B cell (primary cell): Measurements from ENCODE around the gene APOBEC4. TPM values are rescaled to one million over a fixed set of nuclear protein-coding genes. Genes with fewer than 3 reads are reported as not detected.

Source experiments
- ATAC-seq: fragments of 200-7000 bp; cut with Tn5 transposase; one replicate; pipeline ENCODE4 v1.10.0; 2021; ENCODE audit warnings: low read depth, mild to moderate bottlenecking, moderate number of reproducible peaks, moderate library complexity
- CTCF ChIA-PET: fragments of 350-600 bp; sonication (Branson Sonifier 250); formaldehyde crosslinking; loops from one replicate; lab custom pipeline; 2021; ENCODE audit warnings: antibody characterized with exemption, inconsistent platforms; lab: Charles Lee
- POLR2A ChIA-PET: fragments of 350-600 bp; sonication (Branson Sonifier 250); formaldehyde crosslinking; loops from one replicate; lab custom pipeline; 2021; ENCODE audit warnings: antibody characterized with exemption; lab: Charles Lee
- DNase-seq: peaks from one replicate; pipeline ENCODE4 v3.0.0; 2013
- H2AFZ ChIP-seq: 2 replicates; pipeline ENCODE4 v1.6.1; 2012; ENCODE audit warnings: mild to moderate bottlenecking, low read depth, low read length; ENCODE audit not compliant: insufficient read depth, poor library complexity, severe bottlenecking
- H3K27ac ChIP-seq, 2 donors: 1 replicate in 1 of 2; 2 replicates in 1 of 2; pipeline ENCODE4 v1.5.1; 2012 to 2013; ENCODE audit warnings: low read length in 2 of 2, mild to moderate bottlenecking in 2 of 2, moderate library complexity in 1 of 2
- H3K27me3 ChIP-seq, 4 experiments: fragments of 200-600 bp in 1 of 4; sonication (generic) in 1 of 4; replicated peaks in 1 of 4; 1 replicate in 2 of 4; 2 replicates in 2 of 4; pipeline versions ENCODE4 v1.6.1 to v1.7.0; 2013 to 2016; ENCODE audit warnings: low read length in 3 of 4, mild to moderate bottlenecking in 2 of 4, mixed read lengths in 1 of 4, moderate library complexity in 1 of 4; ENCODE audit not compliant: insufficient read depth in 4 of 4, control insufficient read depth in 3 of 4; ENCODE audit errors: control extremely low read depth in 1 of 4
- H3K36me3 ChIP-seq, 2 experiments: replicated peaks in 1 of 2; 1 replicate in 1 of 2; 2 replicates in 1 of 2; pipeline versions ENCODE4 v1.6.1 to v1.7.1; 2013; ENCODE audit warnings: low read length in 1 of 2; ENCODE audit not compliant: insufficient read depth in 2 of 2, control insufficient read depth in 1 of 2; ENCODE audit errors: control extremely low read depth in 1 of 2, extremely low read depth in 1 of 2
- H3K4me1 ChIP-seq, 2 donors: fragments of 200-600 bp in 1 of 2; sonication (generic) in 1 of 2; 1 replicate in 1 of 2; 2 replicates in 1 of 2; pipeline versions ENCODE4 v1.5.1 to v1.6.1; 2013 to 2017; ENCODE audit warnings: low read length in 2 of 2; ENCODE audit not compliant: control insufficient read depth in 2 of 2, insufficient read depth in 2 of 2
- H3K4me2 ChIP-seq: replicated peaks from 2 replicates; pipeline ENCODE3; 2012; ENCODE audit warnings: mild to moderate bottlenecking, low read depth, low read length; ENCODE audit not compliant: poor library complexity, severe bottlenecking
- H3K4me3 ChIP-seq, 5 experiments: fragments of 200-600 bp in 1 of 5; sonication (generic) in 1 of 5; 1 replicate in 3 of 5; 2 replicates in 2 of 5; pipeline versions ENCODE4 v1.5.1 to v1.7.0; 2011 to 2016; ENCODE audit warnings: low read length in 4 of 5, mild to moderate bottlenecking in 4 of 5, low read depth in 2 of 5, control low read depth in 1 of 5, moderate library complexity in 1 of 5; ENCODE audit not compliant: insufficient read depth in 1 of 5; ENCODE audit errors: control extremely low read depth in 1 of 5, extremely low read depth in 1 of 5
- H3K79me2 ChIP-seq: fragments of 200-600 bp; sonication (generic); one replicate; pipeline ENCODE4 v1.6.0; 2016; ENCODE audit warnings: low read length; ENCODE audit not compliant: control insufficient read depth, insufficient read depth
- H3K9ac ChIP-seq: fragments of 200-600 bp; sonication (generic); 2 replicates; pipeline ENCODE4 v1.6.1; 2017; ENCODE audit warnings: mild to moderate bottlenecking, low read length, moderate library complexity
- H3K9me3 ChIP-seq, 3 donors: one replicate each; pipeline versions ENCODE4 v1.6.1 to v1.7.1; 2013; ENCODE audit warnings: low read length in 2 of 3; ENCODE audit not compliant: control insufficient read depth in 2 of 3, insufficient read depth in 1 of 3; ENCODE audit errors: control extremely low read depth in 1 of 3
- H4K20me1 ChIP-seq: 2 replicates; pipeline ENCODE4 v1.6.0; 2012; ENCODE audit warnings: mild to moderate bottlenecking, low read length; ENCODE audit not compliant: insufficient read depth, control insufficient read depth, poor library complexity, severe bottlenecking
- H3K27ac Mint-ChIP-seq: one replicate; pipeline ENCODE4 v1.8.0; 2021; ENCODE audit warnings: mixed read lengths
- H3K27me3 Mint-ChIP-seq: one replicate; pipeline ENCODE4 v1.8.0; 2021; ENCODE audit warnings: mixed read lengths
- H3K4me1 Mint-ChIP-seq: one replicate; pipeline ENCODE4 v1.8.0; 2021; ENCODE audit warnings: mixed read lengths
- H3K4me3 Mint-ChIP-seq: one replicate; pipeline ENCODE4 v1.8.0; 2021; ENCODE audit warnings: mixed read lengths
- H3K9me3 Mint-ChIP-seq: one replicate; pipeline ENCODE4 v1.8.0; 2022; ENCODE audit warnings: mixed read lengths; ENCODE audit not compliant: insufficient read depth
- CTCF ChIP-seq: fragments of 200-600 bp; IDR thresholded peaks from one replicate; pipeline ENCODE4 v1.8.0; 2022; ENCODE audit warnings: antibody characterized with exemption, mild to moderate bottlenecking
- EZH2 ChIP-seq: IDR thresholded peaks from 2 replicates; pipeline ENCODE4 v1.6.1; 2012; ENCODE audit warnings: borderline replicate concordance, low read depth, mild to moderate bottlenecking, moderate library complexity, low read length; ENCODE audit not compliant: insufficient read depth, poor library complexity, severe bottlenecking
- WGBS: methylation state at CpG from one replicate; pipeline ENCODE4 v1.1.5; 2013; ENCODE audit warnings: missing lambda C conversion rate; ENCODE audit not compliant: insufficient coverage; 5-methylcytosine and 5-hydroxymethylcytosine counted together
- intact Hi-C: fragments of 100-400 bp; cut with micrococcal nuclease; formaldehyde crosslinking; loops from one replicate; pipeline ENCODE4 v1.10.0; 2022
- polyA plus RNA-seq: library from polyadenylated mRNA; depleted of rRNA; stranded (reverse); fragments of >200 nt; gene quantifications from 2 replicates; pipeline ENCODE4 v1.2.3, GENCODE V29; 2012
- total RNA-seq, 2 donors: library from RNA; stranded (reverse); fragments of 120-200 nt in 1 of 2; gene quantifications; 1 replicate in 1 of 2; 2 replicates in 1 of 2; pipeline versions ENCODE4 v1.2.3 to v1.2.4, GENCODE V29; 2013 to 2022

APOBEC4 gene
- total and polyA plus RNA-seq, 2 donors (not counting 1 experiment from before 2014, with no cell fraction given) = not detected

- intact Hi-C loops = loop anchor here (1.0 to 10.0 kb wide), 7 partner anchors 274 to 1604 kb away; partner anchors contain the start of genes DHX9, EDEM3 and NPL
- peak overlapping the region in 1 of 2 donors; percentile 80 for H3K27ac ChIP-seq
- 3% methylated on average over 13 of the region's 15 CpGs for WGBS
- no peaks in the 10 kb centered on the region for H3K9me3 Mint-ChIP-seq
- peaks cover 39% of the 10 kb centered on the region for H3K4me1 Mint-ChIP-seq
- H3K27me3 ChIP-seq = no peaks in the 10 kb centered on the region
- H3K4me1 ChIP-seq = peaks cover 20 to 34% of the 10 kb centered on the region in 2 donors
- peak overlapping the region; percentile 89 for H3K9ac ChIP-seq
- TF ChIP-seq CTCF = no peak
- TF ChIP-seq EZH2 = no peak
- H3K27me3 Mint-ChIP-seq = no peaks in the 10 kb centered on the region
- CTCF ChIA-PET = interaction anchor here (1.0 kb wide), 1 partner anchor 18 kb away, joined by 3 read pairs; no protein-coding TSS in a partner anchor
- peak overlapping the region; percentile 92 for H2AFZ ChIP-seq
- no peaks in the 10 kb centered on the region for H3K9me3 ChIP-seq
- peak overlapping the region; percentile 100 for H3K4me3 Mint-ChIP-seq
- DNase-seq = no peak
- peak overlapping the region; percentile 58 to 95 (median 87) for H3K4me3 ChIP-seq
- H3K4me2 ChIP-seq = peak overlapping the region; percentile 94
- peak overlapping the region; percentile 99 for H3K27ac Mint-ChIP-seq
- peaks cover 4 to 15% of the 10 kb centered on the region in 2 experiments for H3K36me3 ChIP-seq
- no peak for ATAC-seq
- POLR2A ChIA-PET = interaction anchor here (0.7 to 1.0 kb wide), 2 partner anchors 165 to 275 kb away, joined by 3 to 4 read pairs; no protein-coding TSS in a partner anchor
- H3K79me2 ChIP-seq = peaks cover 38% of the 10 kb centered on the region
- peaks cover 21% of the 10 kb centered on the region for H4K20me1 ChIP-seq
Measured at GRCh38 chr1:183636334-183636682, 16.8 kb downstream of the APOBEC4 start.

GRCh38 chr1:183635606-183636333 lies 17.3 kb downstream of the APOBEC4 start, which contains the start of gene ARPC5:
Gene ARPC5 (minus strand): TSS chr1:183635783. CDS start chr1:183635659, 124 bp downstream.
- peak; percentile 98 for DNase-seq
- Mint-ChIP-seq H3K4me3 (peak within 1 kb of the TSS; percentile 100), H3K9me3 (no peaks in the 10 kb centered on the region), H3K27me3 (no peaks in the 10 kb centered on the region), H3K27ac (peak within 1 kb of the TSS; percentile 99), H3K4me1 (peaks cover 42% of the 10 kb centered on the region)
- H3K4me2 ChIP-seq = peak within 1 kb of the TSS; percentile 94
- peaks cover 4 to 20% of the 10 kb centered on the region in 2 experiments for H3K36me3 ChIP-seq
- peaks cover 22% of the 10 kb centered on the region for H4K20me1 ChIP-seq
- under 1% methylated on average over 65 of the region's 65 CpGs for WGBS
- intact Hi-C loops = loop anchor here (1.0 to 10.0 kb wide), 9 partner anchors 45 to 1603 kb away; partner anchors contain the start of genes DHX9, EDEM3, NCF2 and NPL
- no peaks in the 10 kb centered on the region for H3K9me3 ChIP-seq
- peaks cover 20 to 34% of the 10 kb centered on the region in 2 donors for H3K4me1 ChIP-seq
- H3K4me3 ChIP-seq = peak within 1 kb of the TSS; percentile 83 to 95 (median 87)
- POLR2A ChIA-PET = interaction anchor here (0.7 to 1.6 kb wide), 4 partner anchors 45 to 320 kb away, joined by 3 to 4 read pairs (median 4); partner anchors contain the start of gene NCF2
- no peaks in the 10 kb centered on the region for H3K27me3 ChIP-seq
- H3K79me2 ChIP-seq = peaks cover 43% of the 10 kb centered on the region
- CTCF ChIA-PET = interaction anchor here (1.0 kb wide), 1 partner anchor 18 kb away, joined by 3 read pairs; no protein-coding TSS in a partner anchor
- peak within 1 kb of the TSS; percentile 92 for H2AFZ ChIP-seq
- H3K27ac ChIP-seq = peak within 1 kb of the TSS; percentile 59 to 80
- TF ChIP-seq CTCF (no peak), EZH2 (no peak)
- peak within 1 kb of the TSS; percentile 89 for H3K9ac ChIP-seq
- peak; percentile 88 for ATAC-seq
